Measurements from ENCODE around the gene ENTHD1. TPM values are rescaled to one million over a fixed set of nuclear protein-coding genes. Genes with fewer than 3 reads are reported as not detected.
"Not testable (repeated sequence)": the region's sequence is repeated elsewhere in the genome, so short reads cannot be mapped to it uniquely, and the experiment has no call there.

ENTHD1 gene
- total and polyA plus RNA-seq, 8 donors = 0.02 TPM; not detected in 7

GRCh38 chr22:39896313-39896996 is 2.9 kb upstream of the ENTHD1 start:
- no peak for ATAC-seq
- intact Hi-C loops (cut with DNase I) = no loop called here

GRCh38 chr22:39895682-39896081 is 2.1 kb upstream of the ENTHD1 start:
- FAIRE-seq (no peak), ATAC-seq (no peak), DNase-seq (no peak)
- intact Hi-C loops (cut with DNase I) = no loop called here
- H3K9me3 ChIP-seq = no peaks in the 10 kb centered on the region
- no peaks in the 10 kb centered on the region for H3K4me1 ChIP-seq
- no peak overlapping the region for H3K27ac ChIP-seq
- no peak overlapping the region for H3K4me3 ChIP-seq
- no peaks in the 10 kb centered on the region for H3K27me3 ChIP-seq
- TF ChIP-seq CTCF (IDR thresholded peaks at IDR 0.05) = no peak
- no peaks in the 10 kb centered on the region for H3K36me3 ChIP-seq
- 85 to 86% methylated on average over 1 of the region's 1 CpG for WGBS, 2 donors

More at GRCh38 chr22:39896313-39896996, 2.9 kb upstream of the ENTHD1 start:
- H3K4me3 ChIP-seq = no peak overlapping the region
- no peaks in the 10 kb centered on the region for H3K36me3 ChIP-seq
- TF ChIP-seq CTCF (IDR thresholded peaks at IDR 0.05) = no peak
- no peaks in the 10 kb centered on the region for H3K9me3 ChIP-seq
- FAIRE-seq = no peak
- no peaks in the 10 kb centered on the region for H3K4me1 ChIP-seq
- no peaks in the 10 kb centered on the region for H3K27me3 ChIP-seq
- DNase-seq = no peak
- 74 to 86% methylated on average over 6 of the region's 6 CpGs for WGBS, 2 donors
- H3K27ac ChIP-seq = no peak overlapping the region

- no peak overlapping the region for H3K4me3 ChIP-seq
- no peak for ATAC-seq
- TF ChIP-seq CTCF (IDR thresholded peaks at IDR 0.05) = no peak
- no peak overlapping the region for H3K27ac ChIP-seq
- no peaks in the 10 kb centered on the region for H3K9me3 ChIP-seq
- H3K36me3 ChIP-seq = no peaks in the 10 kb centered on the region
- intact Hi-C loops (cut with DNase I) = no loop called here
- no peaks in the 10 kb centered on the region for H3K4me1 ChIP-seq
- FAIRE-seq = no peak
- no peak for DNase-seq
- H3K27me3 ChIP-seq = no peaks in the 10 kb centered on the region
- 49% methylated on average over 7 of the region's 7 CpGs for WGBS, 2 donors
Measured at GRCh38 chr22:39894554-39895092, 1.1 kb upstream of the ENTHD1 start.

GRCh38 chr22:39889924-39890323 is 3.6 kb downstream of the ENTHD1 start:
- H3K4me1 ChIP-seq; intact Hi-C loops (cut with DNase I); DNase-seq; H3K27ac ChIP-seq; H3K4me3 ChIP-seq; H3K9me3 ChIP-seq; H3K36me3 ChIP-seq; FAIRE-seq; ATAC-seq; H3K27me3 ChIP-seq: not testable (repeated sequence)
- 78 to 98% methylated on average over 3 of the region's 3 CpGs for WGBS, 2 donors

GRCh38 chr22:39883057-39883456 is 10.5 kb downstream of the ENTHD1 start:
- intact Hi-C loops (cut with DNase I) = no loop called here
- Histone ChIP-seq H3K36me3 (no peaks in the 10 kb centered on the region), H3K4me3 (no peak overlapping the region), H3K27me3 (no peaks in the 10 kb centered on the region), H3K27ac (no peak overlapping the region), H3K4me1 (no peaks in the 10 kb centered on the region), H3K9me3 (no peaks in the 10 kb centered on the region)
- no peak for TF ChIP-seq CTCF (IDR thresholded peaks at IDR 0.05)
- WGBS, 2 donors = 78 to 80% methylated on average over 1 of the region's 1 CpG
- FAIRE-seq (no peak), ATAC-seq (no peak), DNase-seq (no peak)
